SJSA1 (cell line): Measurements from ENCODE around the gene ADI1. TPM values are rescaled to one million over a fixed set of nuclear protein-coding genes. Genes with fewer than 3 reads are reported as not detected.

Experiments used
- DNase-seq, 2 experiments: peaks; one replicate each; pipeline ENCODE4 v3.0.0-alpha.2; 2015 to 2020; ENCODE audit warnings: low spot score in 2 of 2, low read depth in 1 of 2
- H3K27ac ChIP-seq: fragments of 250-450 bp; sonication (Bioruptor Pico); 2 replicates; pipeline ENCODE4 v1.5.1; 2020; ENCODE audit warnings: mild to moderate bottlenecking, moderate library complexity
- H3K27me3 ChIP-seq: fragments of 250-450 bp; sonication (Bioruptor Pico); replicated peaks from 2 replicates; pipeline ENCODE4 v1.5.1; 2020; ENCODE audit warnings: mild to moderate bottlenecking, moderate library complexity
- H3K36me3 ChIP-seq: fragments of 250-450 bp; sonication (Bioruptor Pico); 2 replicates; pipeline ENCODE4 v1.5.1; 2020; ENCODE audit warnings: mild to moderate bottlenecking
- H3K4me1 ChIP-seq: fragments of 250-450 bp; sonication (Bioruptor Pico); replicated peaks from 2 replicates; pipeline ENCODE4 v1.6.1; 2021; ENCODE audit warnings: mild to moderate bottlenecking
- H3K4me3 ChIP-seq: fragments of 250-450 bp; sonication (Bioruptor Pico); 2 replicates; pipeline ENCODE4 v1.5.1; 2020; ENCODE audit warnings: mild to moderate bottlenecking
- H3K9me3 ChIP-seq: fragments of 250-450 bp; sonication (Bioruptor Pico); replicated peaks from 2 replicates; pipeline ENCODE4 v1.5.1; 2020; ENCODE audit warnings: mild to moderate bottlenecking
- total RNA-seq: library from RNA; depleted of rRNA; stranded (reverse); fragments of >200 nt; shearing (Covaris generic); gene quantifications from 2 replicates; pipeline ENCODE4 v1.2.3, GENCODE V29; 2014

Gene ADI1
- total RNA-seq, 1 experiment from 2014 or later: 78.2 TPM

- peaks cover 10% of the 10 kb centered on the region for H3K4me1 ChIP-seq
- H3K27me3 ChIP-seq: no peaks in the 10 kb centered on the region
- peak in 1 of 2 experiments; percentile 42 for DNase-seq
- H3K27ac ChIP-seq: no peak overlapping the region
- H3K9me3 ChIP-seq: 0 out of 2 replicates have a peak, but pooled peaks cover 4% of the 10 kb centered on the region
- peaks cover 17% of the 10 kb centered on the region; the same call in 1 of the 2 replicates for H3K36me3 ChIP-seq
- H3K4me3 ChIP-seq: no peak overlapping the region
Observed at GRCh38 chr2:3486047-3487027, 33.0 kb downstream of the ADI1 start.

GRCh38 chr2:3485166-3485565, 34.2 kb downstream of the ADI1 start:
- no peak overlapping the region for H3K27ac ChIP-seq
- no peaks in the 10 kb centered on the region for H3K27me3 ChIP-seq
- H3K9me3 ChIP-seq: 0 out of 2 replicates have a peak, but pooled peaks cover 4% of the 10 kb centered on the region
- H3K4me3 ChIP-seq: no peak overlapping the region
- H3K36me3 ChIP-seq: peaks cover 19% of the 10 kb centered on the region; the same call in 1 of the 2 replicates
- no peaks in the 10 kb centered on the region for H3K4me1 ChIP-seq
- DNase-seq: no peak

- H3K9me3 ChIP-seq: 0 out of 2 replicates have a peak, but pooled peaks cover 4% of the 10 kb centered on the region
- no peak overlapping the region for H3K27ac ChIP-seq
- DNase-seq: no peak
- no peaks in the 10 kb centered on the region for H3K4me1 ChIP-seq
- H3K36me3 ChIP-seq: peaks cover 26% of the 10 kb centered on the region
- H3K4me3 ChIP-seq: no peak overlapping the region
- no peaks in the 10 kb centered on the region for H3K27me3 ChIP-seq
Observed at GRCh38 chr2:3483986-3484960, 35.1 kb downstream of the ADI1 start.

GRCh38 chr2:3483227-3483985, 35.9 kb downstream of the ADI1 start:
- Histone ChIP-seq H3K4me1 (no peaks in the 10 kb centered on the region), H3K4me3 (no peak overlapping the region), H3K9me3 (0 out of 2 replicates have a peak, but pooled peaks cover 4% of the 10 kb centered on the region), H3K36me3 (peaks cover 33% of the 10 kb centered on the region), H3K27ac (no peak overlapping the region), H3K27me3 (no peaks in the 10 kb centered on the region)
- no peak for DNase-seq

- no peaks in the 10 kb centered on the region for H3K4me1 ChIP-seq
Observed at GRCh38 chr2:3482363-3482821, 36.9 kb downstream of the ADI1 start.

GRCh38 chr2:3481736-3482362, 37.5 kb downstream of the ADI1 start:
- no peaks in the 10 kb centered on the region for H3K27me3 ChIP-seq

More at GRCh38 chr2:3482363-3482821, 36.9 kb downstream of the ADI1 start:
- Histone ChIP-seq H3K9me3 (0 out of 2 replicates have a peak, but pooled peaks cover 4% of the 10 kb centered on the region), H3K27me3 (no peaks in the 10 kb centered on the region), H3K27ac (no peak overlapping the region), H3K36me3 (peaks cover 42% of the 10 kb centered on the region), H3K4me3 (no peak overlapping the region)
- DNase-seq: no peak

GRCh38 chr2:3481011-3481400, 38.3 kb downstream of the ADI1 start:
- Histone ChIP-seq H3K4me1 (no peaks in the 10 kb centered on the region), H3K4me3 (no peak overlapping the region), H3K27me3 (no peaks in the 10 kb centered on the region), H3K27ac (no peak overlapping the region), H3K9me3 (no peaks in the 10 kb centered on the region), H3K36me3 (peaks cover 47% of the 10 kb centered on the region)
- DNase-seq: no peak

More at GRCh38 chr2:3481736-3482362, 37.5 kb downstream of the ADI1 start:
- Histone ChIP-seq H3K27ac (no peak overlapping the region), H3K4me3 (no peak overlapping the region), H3K9me3 (0 out of 2 replicates have a peak, but pooled peaks cover 2% of the 10 kb centered on the region), H3K4me1 (no peaks in the 10 kb centered on the region), H3K36me3 (peaks cover 45% of the 10 kb centered on the region)
- DNase-seq: no peak

GRCh38 chr2:3480352-3481010, 38.9 kb downstream of the ADI1 start:
- no peaks in the 10 kb centered on the region for H3K27me3 ChIP-seq
- H3K4me1 ChIP-seq: no peaks in the 10 kb centered on the region
- H3K9me3 ChIP-seq: no peaks in the 10 kb centered on the region
- H3K27ac ChIP-seq: no peak overlapping the region
- H3K4me3 ChIP-seq: no peak overlapping the region
- H3K36me3 ChIP-seq: peaks cover 47% of the 10 kb centered on the region
- DNase-seq: no peak

- Histone ChIP-seq H3K27me3 (no peaks in the 10 kb centered on the region), H3K9me3 (no peaks in the 10 kb centered on the region), H3K27ac (no peak overlapping the region), H3K4me3 (no peak overlapping the region), H3K36me3 (peaks cover 47% of the 10 kb centered on the region), H3K4me1 (no peaks in the 10 kb centered on the region)
- no peak for DNase-seq
Observed at GRCh38 chr2:3479430-3480320, 39.7 kb downstream of the ADI1 start.

- H3K27me3 ChIP-seq: no peaks in the 10 kb centered on the region
- no peak for DNase-seq
- H3K4me1 ChIP-seq: no peaks in the 10 kb centered on the region
- no peak overlapping the region for H3K27ac ChIP-seq
- H3K9me3 ChIP-seq: no peaks in the 10 kb centered on the region
- no peak overlapping the region for H3K4me3 ChIP-seq
- peaks cover 52% of the 10 kb centered on the region for H3K36me3 ChIP-seq
Observed at GRCh38 chr2:3478846-3479385, 40.4 kb downstream of the ADI1 start.

- Histone ChIP-seq H3K27me3 (no peaks in the 10 kb centered on the region), H3K27ac (no peak overlapping the region), H3K4me1 (no peaks in the 10 kb centered on the region), H3K4me3 (no peak overlapping the region), H3K9me3 (no peaks in the 10 kb centered on the region), H3K36me3 (peaks cover 51% of the 10 kb centered on the region)
- no peak for DNase-seq
Observed at GRCh38 chr2:3476985-3477327, 42.4 kb downstream of the ADI1 start.
